DMS53 (cell line): Measurements from ENCODE around the gene ARG2.
A peak's percentile ranks its signal among the peaks of the same experiment; 100 is the strongest.

Experiments
- DNase-seq: peaks from one replicate; lab custom pipeline; 2025; lab: John Stamatoyannopoulos, UW

ARG2 gene

GRCh38 chr14:67638642-67639041 is 18.9 kb downstream of the ARG2 start:
- DNase-seq, result no peak

GRCh38 chr14:67641480-67641879 is 21.8 kb downstream of the ARG2 start:
- DNase-seq, result no peak

GRCh38 chr14:67641902-67642749 is 22.4 kb downstream of the ARG2 start:
- DNase-seq, result no peak

GRCh38 chr14:67643713-67644112 is 24.0 kb downstream of the ARG2 start:
- no peak for DNase-seq

GRCh38 chr14:67644428-67644827 is 24.7 kb downstream of the ARG2 start:
- DNase-seq, result no peak

- no peak for DNase-seq
Observed at GRCh38 chr14:67645414-67645813, 25.7 kb downstream of the ARG2 start.

- no peak for DNase-seq
Observed at GRCh38 chr14:67646131-67646530, 26.4 kb downstream of the ARG2 start.

GRCh38 chr14:67650151-67650550 is 30.4 kb downstream of the ARG2 start:
- DNase-seq, result no peak

- no peak for DNase-seq
Observed at GRCh38 chr14:67650694-67651093, 31.0 kb downstream of the ARG2 start.

- no peak for DNase-seq
Observed at GRCh38 chr14:67652189-67652588, 32.5 kb downstream of the ARG2 start.

- DNase-seq, result no peak
Observed at GRCh38 chr14:67653651-67654280, 34.0 kb downstream of the ARG2 start.

GRCh38 chr14:67663633-67664032 is 43.9 kb downstream of the ARG2 start:
- DNase-seq, result no peak

GRCh38 chr14:67665868-67666267 is 46.1 kb downstream of the ARG2 start:
- no peak for DNase-seq

GRCh38 chr14:67666750-67667449 is 47.2 kb downstream of the ARG2 start:
- DNase-seq, result peak; percentile 68

GRCh38 chr14:67668559-67668958 is 48.8 kb downstream of the ARG2 start:
- no peak for DNase-seq

- no peak for DNase-seq
Observed at GRCh38 chr14:67673451-67673850, 53.7 kb downstream of the ARG2 start.

GRCh38 chr14:67674139-67674479 is 54.4 kb downstream of the ARG2 start:
- peak; percentile 77 for DNase-seq

GRCh38 chr14:67674480-67675218 is 54.9 kb downstream of the ARG2 start, which contains the start of gene VTI1B:
VTI1B (minus strand) TSS chr14:67674632; CDS start chr14:67674489, 143 bp downstream.
- peak; percentile 85 for DNase-seq

- DNase-seq, result peak; percentile 22
Observed at GRCh38 chr14:67675219-67675582, 55.5 kb downstream of the ARG2 start.

GRCh38 chr14:67679006-67679405 is 59.3 kb downstream of the ARG2 start:
- DNase-seq, result no peak

- no peak for DNase-seq
Observed at GRCh38 chr14:67680121-67680602, 60.4 kb downstream of the ARG2 start.

GRCh38 chr14:67680941-67681340 is 61.2 kb downstream of the ARG2 start:
- no peak for DNase-seq
